Neural cell (in vitro differentiated cells): ENCODE measurements around the gene UGT1A8. TPM values are rescaled to one million over a fixed set of nuclear protein-coding genes. Genes with fewer than 3 reads are reported as not detected.

Experiments used
- H2AFZ ChIP-seq: fragments of 200-600, 300-800 bp; sonication (generic), shearing (Covaris generic); 2 replicates; pipeline ENCODE4 v1.6.0; 2014; ENCODE audit warnings: low read depth, mild to moderate bottlenecking, antibody characterized with exemption, low read length, moderate library complexity
- H3F3A ChIP-seq: fragments of 200-600 bp; shearing (Covaris generic); 2 replicates; pipeline ENCODE4 v1.6.1; 2016; ENCODE audit warnings: mild to moderate bottlenecking, moderate library complexity, mixed read lengths, antibody characterized with exemption, low read length; ENCODE audit not compliant: insufficient read depth, poor library complexity, severe bottlenecking
- H3K27ac ChIP-seq: fragments of 200-600, 300-800 bp; sonication (generic), shearing (Covaris generic); 2 replicates; pipeline ENCODE4 v1.5.1; 2014; ENCODE audit warnings: mild to moderate bottlenecking, low read length, moderate library complexity
- H3K27me3 ChIP-seq: fragments of 300-800, 200-600 bp; sonication (generic), shearing (Covaris generic); 2 replicates; pipeline ENCODE4 v1.6.0; 2014; ENCODE audit warnings: mild to moderate bottlenecking, low read depth, low read length, moderate library complexity; ENCODE audit not compliant: insufficient read depth
- H3K36me3 ChIP-seq: fragments of 300-800, 200-600 bp; sonication (generic), shearing (Covaris generic); 2 replicates; pipeline ENCODE4 v1.5.1; 2014; ENCODE audit warnings: mild to moderate bottlenecking, antibody characterized with exemption, low read length, moderate library complexity; ENCODE audit not compliant: insufficient read depth
- H3K4me2 ChIP-seq: fragments of 300-800, 200-600 bp; sonication (generic), shearing (Covaris generic); 2 replicates; pipeline ENCODE4 v1.6.0; 2014; ENCODE audit warnings: mild to moderate bottlenecking, low read length
- H3K4me3 ChIP-seq: fragments of 300-800, 200-600 bp; sonication (generic), shearing (Covaris generic); 2 replicates; pipeline ENCODE4 v1.5.1; 2014; ENCODE audit warnings: mild to moderate bottlenecking, low read length, moderate library complexity
- H3K79me2 ChIP-seq: fragments of 200-600 bp; shearing (Covaris generic); replicated peaks from 2 replicates; pipeline ENCODE4 v1.6.0; 2014; ENCODE audit warnings: mild to moderate bottlenecking, low read length, moderate library complexity; ENCODE audit not compliant: insufficient read depth
- H3K9ac ChIP-seq: fragments of 300-800, 200-600 bp; sonication (generic), shearing (Covaris generic); 2 replicates; pipeline ENCODE4 v1.6.1; 2016; ENCODE audit warnings: mild to moderate bottlenecking, low read length, mixed read lengths
- H3K9me2 ChIP-seq: fragments of 200-600 bp; shearing (Covaris generic); 2 replicates; pipeline ENCODE4 v1.6.1; 2016; ENCODE audit warnings: mild to moderate bottlenecking, low read length, mixed read lengths; ENCODE audit not compliant: insufficient read depth
- H3K9me3 ChIP-seq: fragments of 200-600, 300-800 bp; sonication (generic), shearing (Covaris generic); 2 replicates; pipeline ENCODE4 v1.6.1; 2016; ENCODE audit warnings: mild to moderate bottlenecking, mixed run types, low read length, moderate library complexity, mixed read lengths
- H4K20me1 ChIP-seq: fragments of 200-600 bp; shearing (Covaris generic); 2 replicates; pipeline ENCODE4 v1.6.1; 2016; ENCODE audit warnings: mild to moderate bottlenecking, mixed run types; ENCODE audit not compliant: insufficient read depth
- EP300 ChIP-seq: fragments of 450-650 bp; conservative IDR thresholded peaks from 2 replicates; pipeline ENCODE4 v1.6.1; 2014; ENCODE audit warnings: antibody characterized with exemption, mild to moderate bottlenecking, moderate library complexity; ENCODE audit not compliant: poor library complexity, severe bottlenecking
- EZH2 ChIP-seq: fragments of 200-600, 300-800 bp; shearing (Covaris generic), sonication (generic); IDR thresholded peaks from 2 replicates; pipeline ENCODE4 v1.6.1; 2014; ENCODE audit warnings: antibody characterized with exemption, low read length, borderline replicate concordance, mild to moderate bottlenecking; ENCODE audit not compliant: insufficient read depth, poor library complexity, severe bottlenecking
- MXI1 ChIP-seq: fragments of 450-650 bp; conservative IDR thresholded peaks from 2 replicates; pipeline ENCODE4 v1.6.1; 2014; ENCODE audit warnings: antibody characterized with exemption, mild to moderate bottlenecking; ENCODE audit not compliant: poor library complexity, severe bottlenecking
- POLR2AphosphoS5 ChIP-seq: IDR thresholded peaks from 2 replicates; pipeline ENCODE4 v1.6.1; 2012
- RAD21 ChIP-seq: fragments of 450-650 bp; conservative IDR thresholded peaks from 2 replicates; pipeline ENCODE4 v1.6.1; 2014; ENCODE audit warnings: antibody characterized with exemption, mild to moderate bottlenecking, moderate library complexity
- SMC3 ChIP-seq: fragments of 450-650 bp; conservative IDR thresholded peaks from 2 replicates; pipeline ENCODE4 v1.6.1; 2014; ENCODE audit warnings: antibody characterized with exemption, mild to moderate bottlenecking, moderate library complexity; ENCODE audit not compliant: poor library complexity
- TAF1 ChIP-seq: IDR thresholded peaks from 2 replicates; pipeline ENCODE4 v1.6.1; 2012; ENCODE audit warnings: low read depth
- polyA plus RNA-seq: library from polyadenylated mRNA; depleted of rRNA; stranded (reverse); fragments of >200 nt; gene quantifications from 2 replicates; pipeline ENCODE4 v1.2.3, GENCODE V29; 2014
- TF ChIP-seq, protein P1 (sequence below): fragments of 450-650 bp; IDR thresholded peaks from 2 replicates; pipeline ENCODE4 v1.5.1; 2014; ENCODE audit warnings: antibody characterized with exemption, mild to moderate bottlenecking, moderate library complexity; ENCODE audit not compliant: poor library complexity, severe bottlenecking
- TF ChIP-seq, protein P2 (sequence below): IDR thresholded peaks from 2 replicates; pipeline ENCODE4 v1.6.1; 2012; ENCODE audit warnings: borderline replicate concordance

The UGT1A8 gene
- polyA plus RNA-seq, 1 donor from 2014 or later: not detected

DNA sequence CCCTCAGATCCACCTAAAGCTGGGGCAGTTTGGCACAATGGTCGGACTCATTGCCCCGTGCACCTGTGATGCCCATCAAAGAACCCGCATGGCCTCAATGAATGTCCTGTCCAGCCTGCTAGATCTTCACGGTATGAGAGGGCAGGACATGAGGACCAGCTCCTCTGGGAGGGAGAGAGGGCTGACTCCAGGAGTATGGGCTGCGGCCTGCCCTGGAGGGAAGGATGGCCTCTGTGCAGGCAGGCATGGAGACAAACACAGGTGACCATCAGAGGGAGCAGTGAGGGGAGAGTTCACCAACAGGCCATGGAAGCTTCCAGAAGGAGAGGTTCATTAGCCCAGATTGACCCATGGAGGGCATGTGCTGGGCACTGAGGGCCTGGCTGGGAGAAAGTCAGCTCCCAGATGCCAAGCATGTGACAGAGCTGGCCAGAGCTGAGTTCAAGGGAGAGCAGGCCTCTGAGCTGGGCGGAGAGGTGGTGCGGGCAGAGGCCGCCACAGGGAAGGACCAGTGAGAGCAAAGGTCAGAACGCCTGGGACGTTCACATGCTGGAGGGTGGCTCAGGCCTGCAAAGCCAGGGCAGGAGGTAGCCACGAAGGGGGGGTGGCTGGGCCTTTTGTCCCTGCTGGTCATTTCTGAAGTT lies 200.7 kb downstream of the UGT1A8 start:
- Histone ChIP-seq H4K20me1 (no peaks in the 10 kb centered on the region), H3K9ac (no peak overlapping the region)
- TF ChIP-seq POLR2AphosphoS5 (no peak), SMC3 (no peak), EZH2 (no peak), RAD21 (no peak), EP300 (no peak), TAF1 (no peak), MXI1 (no peak)
- TF ChIP-seq, protein P1, sequence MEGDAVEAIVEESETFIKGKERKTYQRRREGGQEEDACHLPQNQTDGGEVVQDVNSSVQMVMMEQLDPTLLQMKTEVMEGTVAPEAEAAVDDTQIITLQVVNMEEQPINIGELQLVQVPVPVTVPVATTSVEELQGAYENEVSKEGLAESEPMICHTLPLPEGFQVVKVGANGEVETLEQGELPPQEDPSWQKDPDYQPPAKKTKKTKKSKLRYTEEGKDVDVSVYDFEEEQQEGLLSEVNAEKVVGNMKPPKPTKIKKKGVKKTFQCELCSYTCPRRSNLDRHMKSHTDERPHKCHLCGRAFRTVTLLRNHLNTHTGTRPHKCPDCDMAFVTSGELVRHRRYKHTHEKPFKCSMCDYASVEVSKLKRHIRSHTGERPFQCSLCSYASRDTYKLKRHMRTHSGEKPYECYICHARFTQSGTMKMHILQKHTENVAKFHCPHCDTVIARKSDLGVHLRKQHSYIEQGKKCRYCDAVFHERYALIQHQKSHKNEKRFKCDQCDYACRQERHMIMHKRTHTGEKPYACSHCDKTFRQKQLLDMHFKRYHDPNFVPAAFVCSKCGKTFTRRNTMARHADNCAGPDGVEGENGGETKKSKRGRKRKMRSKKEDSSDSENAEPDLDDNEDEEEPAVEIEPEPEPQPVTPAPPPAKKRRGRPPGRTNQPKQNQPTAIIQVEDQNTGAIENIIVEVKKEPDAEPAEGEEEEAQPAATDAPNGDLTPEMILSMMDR: no peak
- TF ChIP-seq, protein P2, sequence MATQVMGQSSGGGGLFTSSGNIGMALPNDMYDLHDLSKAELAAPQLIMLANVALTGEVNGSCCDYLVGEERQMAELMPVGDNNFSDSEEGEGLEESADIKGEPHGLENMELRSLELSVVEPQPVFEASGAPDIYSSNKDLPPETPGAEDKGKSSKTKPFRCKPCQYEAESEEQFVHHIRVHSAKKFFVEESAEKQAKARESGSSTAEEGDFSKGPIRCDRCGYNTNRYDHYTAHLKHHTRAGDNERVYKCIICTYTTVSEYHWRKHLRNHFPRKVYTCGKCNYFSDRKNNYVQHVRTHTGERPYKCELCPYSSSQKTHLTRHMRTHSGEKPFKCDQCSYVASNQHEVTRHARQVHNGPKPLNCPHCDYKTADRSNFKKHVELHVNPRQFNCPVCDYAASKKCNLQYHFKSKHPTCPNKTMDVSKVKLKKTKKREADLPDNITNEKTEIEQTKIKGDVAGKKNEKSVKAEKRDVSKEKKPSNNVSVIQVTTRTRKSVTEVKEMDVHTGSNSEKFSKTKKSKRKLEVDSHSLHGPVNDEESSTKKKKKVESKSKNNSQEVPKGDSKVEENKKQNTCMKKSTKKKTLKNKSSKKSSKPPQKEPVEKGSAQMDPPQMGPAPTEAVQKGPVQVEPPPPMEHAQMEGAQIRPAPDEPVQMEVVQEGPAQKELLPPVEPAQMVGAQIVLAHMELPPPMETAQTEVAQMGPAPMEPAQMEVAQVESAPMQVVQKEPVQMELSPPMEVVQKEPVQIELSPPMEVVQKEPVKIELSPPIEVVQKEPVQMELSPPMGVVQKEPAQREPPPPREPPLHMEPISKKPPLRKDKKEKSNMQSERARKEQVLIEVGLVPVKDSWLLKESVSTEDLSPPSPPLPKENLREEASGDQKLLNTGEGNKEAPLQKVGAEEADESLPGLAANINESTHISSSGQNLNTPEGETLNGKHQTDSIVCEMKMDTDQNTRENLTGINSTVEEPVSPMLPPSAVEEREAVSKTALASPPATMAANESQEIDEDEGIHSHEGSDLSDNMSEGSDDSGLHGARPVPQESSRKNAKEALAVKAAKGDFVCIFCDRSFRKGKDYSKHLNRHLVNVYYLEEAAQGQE: no peak

DNA sequence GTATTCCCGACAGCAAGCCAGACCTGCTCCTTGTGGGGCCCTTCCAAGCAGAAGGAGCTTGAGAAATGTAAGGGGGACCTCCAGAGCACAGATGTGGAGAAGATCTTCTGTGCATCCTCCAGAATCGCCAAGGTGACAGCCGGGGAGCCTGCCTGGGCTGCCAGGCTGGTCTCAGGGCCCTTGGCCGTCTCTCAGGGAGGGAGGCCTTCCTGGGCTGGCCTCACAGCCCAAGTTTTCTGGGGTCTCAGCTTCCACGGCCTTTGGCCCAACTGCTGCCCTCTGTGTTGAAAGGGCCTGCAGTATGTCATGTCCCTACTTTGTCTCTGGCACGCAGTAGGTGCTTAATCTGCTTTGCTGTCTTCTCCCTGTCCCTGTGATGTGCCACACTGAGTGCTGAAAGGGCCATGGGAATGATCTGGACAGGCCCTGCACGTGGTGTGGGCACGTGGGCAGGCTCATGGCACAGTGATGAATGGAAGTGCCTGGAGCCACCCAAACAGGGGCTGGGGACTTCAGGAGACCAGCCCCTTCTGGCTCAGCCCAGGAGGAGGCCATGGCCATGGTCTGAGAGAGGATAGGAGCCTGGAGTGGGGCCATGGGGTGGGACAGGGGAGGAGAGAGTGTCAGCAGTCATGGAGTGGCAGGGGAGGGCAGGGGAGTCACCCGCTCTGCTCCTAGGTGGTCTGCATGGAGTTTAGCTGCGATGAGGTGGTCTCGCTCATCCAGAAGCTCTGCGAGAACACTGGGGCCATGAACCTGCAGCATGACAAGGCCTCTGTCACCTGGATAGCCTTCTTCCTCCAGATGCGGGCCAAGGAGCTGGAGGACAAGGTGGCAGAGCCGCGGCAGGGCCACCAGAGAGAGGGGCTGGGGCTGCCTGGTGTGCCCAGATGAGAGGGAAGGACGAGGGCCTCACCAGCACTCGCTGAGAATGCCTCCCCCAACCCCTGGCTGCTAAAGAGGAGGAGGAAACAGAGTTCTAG lies 201.5 kb downstream of the UGT1A8 start:
- no peaks in the 10 kb centered on the region for H3F3A ChIP-seq
- H4K20me1 ChIP-seq: no peaks in the 10 kb centered on the region
- H3K9me2 ChIP-seq: no peaks in the 10 kb centered on the region
- no peaks in the 10 kb centered on the region for H3K27me3 ChIP-seq
- H3K27ac ChIP-seq: no peak overlapping the region
- no peaks in the 10 kb centered on the region for H3K36me3 ChIP-seq
- no peaks in the 10 kb centered on the region for H3K79me2 ChIP-seq
- no peak overlapping the region for H3K4me3 ChIP-seq
- no peak overlapping the region for H3K4me2 ChIP-seq
- H2AFZ ChIP-seq: no peak overlapping the region
- no peak overlapping the region for H3K9ac ChIP-seq
- no peaks in the 10 kb centered on the region for H3K9me3 ChIP-seq
- no peak for TF ChIP-seq EP300
- TF ChIP-seq MXI1: no peak
- no peak for TF ChIP-seq SMC3
- TF ChIP-seq EZH2: no peak
- no peak for TF ChIP-seq TAF1
- no peak for TF ChIP-seq POLR2AphosphoS5
- no peak for TF ChIP-seq RAD21
- TF ChIP-seq, protein P2: no peak

More for the DNA sequence above, 200.7 kb downstream of the UGT1A8 start:
- Histone ChIP-seq H2AFZ (no peak overlapping the region), H3K36me3 (no peaks in the 10 kb centered on the region), H3F3A (no peaks in the 10 kb centered on the region), H3K9me2 (no peaks in the 10 kb centered on the region), H3K79me2 (no peaks in the 10 kb centered on the region), H3K27me3 (no peaks in the 10 kb centered on the region), H3K4me2 (no peak overlapping the region), H3K4me3 (no peak overlapping the region), H3K9me3 (no peaks in the 10 kb centered on the region), H3K27ac (no peak overlapping the region)
